GM19397 (cell line): Measurements from ENCODE around the gene MEIG1.
A peak's percentile ranks its signal among the peaks of the same experiment; 100 is the strongest.
"Not testable (repeated sequence)": the region's sequence is repeated elsewhere in the genome, so short reads cannot be mapped to it uniquely, and the experiment has no call there.

ENCODE experiments used
- ATAC-seq: cut with Tn5 transposase; IDR thresholded peaks from one replicate; pipeline ENCODE4 v1.9.1; 2021; ENCODE audit warnings: mild to moderate bottlenecking, moderate library complexity; ENCODE audit not compliant: unreplicated experiment

The MEIG1 gene, protein sequence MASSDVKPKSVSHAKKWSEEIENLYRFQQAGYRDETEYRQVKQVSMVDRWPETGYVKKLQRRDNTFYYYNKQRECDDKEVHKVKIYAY

DNA sequence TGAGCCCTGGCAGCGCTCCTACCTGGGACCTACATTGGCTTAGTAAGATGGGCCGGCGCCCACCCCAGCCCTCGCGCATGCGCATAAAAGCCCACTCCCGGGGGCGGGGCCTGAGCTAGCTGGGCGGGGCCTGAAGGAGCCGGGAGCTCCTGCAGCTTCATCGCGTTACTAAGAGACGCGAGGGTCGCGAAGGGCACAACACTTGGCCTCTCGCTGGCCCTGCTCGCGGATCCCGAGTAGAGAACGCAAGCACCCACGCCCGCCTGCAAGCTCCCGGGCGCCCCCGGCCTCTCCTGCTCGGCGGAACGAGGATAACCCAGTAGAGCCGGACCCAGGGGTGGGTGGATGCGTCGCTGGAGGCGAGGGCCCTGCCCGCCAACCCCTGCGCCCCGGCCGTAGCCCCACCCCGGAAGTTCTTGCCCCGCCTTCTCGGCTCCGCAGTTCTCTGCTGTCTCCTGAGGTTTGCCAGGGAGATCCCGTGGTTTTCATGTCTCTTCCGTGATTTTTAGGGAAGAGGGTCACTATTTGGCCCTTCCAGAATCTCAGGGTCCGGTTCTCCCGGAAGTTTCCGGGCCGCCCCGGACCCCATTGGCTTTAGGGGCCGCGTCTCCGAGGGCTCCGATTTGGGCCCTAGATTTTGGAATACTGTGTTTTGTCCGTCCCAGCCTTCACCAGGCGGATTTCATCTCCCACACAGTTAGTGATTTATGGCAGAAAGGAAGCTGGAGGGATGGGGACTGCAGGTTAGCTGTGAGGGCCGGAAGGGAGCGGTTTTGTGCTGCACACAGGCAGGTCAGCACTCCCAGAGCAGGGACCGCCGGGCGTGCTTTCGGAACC is at the start of gene MEIG1:
TSS of gene MEIG1 (plus strand) at position 168 of the 837 bp plus-strand sequence. CDS start 7,081 bp downstream, outside the sequence.
- peak; percentile 81 for ATAC-seq

DNA sequence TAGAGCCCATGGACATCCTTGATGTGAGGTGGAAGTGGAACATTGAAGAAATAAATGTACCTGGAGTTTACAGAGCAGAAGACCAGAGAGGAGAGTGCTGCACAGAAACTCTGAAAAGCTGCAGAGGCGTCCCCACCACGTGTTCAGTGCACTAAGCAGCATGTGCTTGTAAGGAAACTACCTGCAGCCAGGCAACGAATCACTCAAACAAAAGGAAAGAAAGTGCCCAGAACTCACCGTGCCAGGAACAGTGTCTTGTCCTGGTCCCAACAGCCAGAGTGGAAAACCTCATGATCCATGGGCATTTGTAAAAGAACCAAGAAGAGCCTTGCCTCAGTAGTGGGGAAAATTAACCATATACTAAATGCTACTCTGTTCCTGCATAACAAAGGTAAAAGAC is 48.2 kb upstream of the MEIG1 start:
- no peak for ATAC-seq

DNA sequence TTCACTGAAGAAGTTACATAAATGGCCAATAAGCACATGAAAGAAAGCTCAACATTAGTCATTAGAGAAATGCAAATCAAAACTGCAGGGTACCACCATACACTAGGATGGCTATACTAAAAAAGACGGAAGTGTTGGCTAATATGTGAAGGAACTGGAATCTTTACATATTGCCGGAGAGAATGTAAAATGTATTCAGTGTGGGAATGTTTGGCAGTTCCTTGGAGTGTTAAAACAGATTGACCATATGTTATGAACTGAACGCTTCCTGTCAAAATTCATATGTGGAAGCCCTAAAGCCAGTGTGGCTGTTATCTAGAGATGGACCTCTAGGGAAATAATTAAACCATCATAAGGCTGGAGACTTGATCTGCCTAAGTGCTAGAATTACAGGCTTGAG is 47.4 kb upstream of the MEIG1 start:
- ATAC-seq: no peak

DNA sequence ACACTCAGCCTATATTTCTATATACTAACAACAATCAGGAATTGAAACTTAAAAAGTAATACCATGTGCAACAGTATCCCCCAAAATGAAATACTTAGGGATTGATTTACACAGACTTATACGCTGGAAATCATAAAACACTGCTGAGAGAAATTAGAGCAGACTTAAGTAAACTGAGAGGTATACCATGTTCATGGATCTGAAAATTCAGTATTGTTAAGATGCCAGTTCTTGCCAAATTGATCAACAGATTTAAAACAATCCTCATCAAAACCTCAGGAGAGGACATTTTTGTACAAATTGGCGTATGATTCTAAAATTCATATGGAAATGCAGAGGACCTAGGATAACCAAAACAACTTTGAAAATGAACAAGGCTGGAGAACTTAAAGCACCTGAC is 42.6 kb upstream of the MEIG1 start:
- ATAC-seq: no peak

DNA sequence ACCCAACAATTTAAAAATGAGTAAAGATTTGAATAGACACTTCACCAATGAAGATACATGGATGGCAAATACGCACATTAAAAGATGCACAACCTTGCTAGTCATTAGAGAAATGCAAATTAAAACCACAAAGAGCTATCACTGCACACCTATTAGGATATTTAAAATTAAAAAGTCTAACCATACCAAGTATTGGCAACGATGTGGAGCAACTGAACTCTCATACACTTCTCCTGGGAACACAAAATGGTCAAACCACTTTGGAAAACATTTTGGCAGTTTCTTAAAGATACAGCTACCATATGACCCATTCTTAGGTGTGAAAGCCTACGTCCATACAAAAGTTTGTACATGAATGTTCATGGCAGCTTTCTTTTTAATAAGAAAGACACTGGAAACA is 41.4 kb upstream of the MEIG1 start:
- no peak for ATAC-seq

DNA sequence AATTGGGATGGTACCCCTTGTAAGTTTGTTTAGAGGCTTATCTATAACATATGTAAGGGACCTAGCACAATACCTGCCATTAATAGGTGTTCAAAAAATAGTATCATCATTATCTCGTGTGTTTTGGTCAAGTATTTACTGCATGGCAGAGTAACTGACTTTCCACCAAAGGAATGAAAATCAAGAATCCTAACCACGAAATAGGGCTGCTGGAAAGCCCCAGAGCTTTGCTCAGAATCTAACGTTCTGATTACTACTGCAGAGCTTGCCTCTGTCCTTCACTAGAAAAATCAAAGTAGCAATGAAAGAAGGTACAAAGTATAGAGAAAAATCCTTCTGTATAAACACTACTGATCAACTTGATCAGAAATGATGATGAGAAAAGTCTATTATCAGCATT is 40.2 kb upstream of the MEIG1 start:
- ATAC-seq: no peak

DNA sequence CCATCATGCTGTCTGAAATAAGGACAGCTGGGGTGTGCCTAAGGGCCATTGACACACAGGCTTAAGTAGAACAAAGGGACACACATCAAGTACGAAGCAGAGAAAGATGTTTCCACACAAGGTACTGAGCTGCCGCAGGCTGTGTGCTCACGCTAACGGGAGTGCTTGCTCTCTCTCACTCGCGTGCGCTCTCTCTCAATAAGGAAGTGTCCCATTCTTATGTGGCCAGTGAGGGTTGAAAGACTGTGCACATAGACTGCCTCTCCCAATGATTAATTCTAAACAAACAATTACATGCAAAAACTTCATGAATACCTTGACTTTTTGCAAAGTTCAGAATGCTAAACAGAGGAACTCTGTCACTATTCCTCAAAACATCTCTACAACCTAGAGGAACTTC is 35.2 kb upstream of the MEIG1 start:
- no peak for ATAC-seq

DNA sequence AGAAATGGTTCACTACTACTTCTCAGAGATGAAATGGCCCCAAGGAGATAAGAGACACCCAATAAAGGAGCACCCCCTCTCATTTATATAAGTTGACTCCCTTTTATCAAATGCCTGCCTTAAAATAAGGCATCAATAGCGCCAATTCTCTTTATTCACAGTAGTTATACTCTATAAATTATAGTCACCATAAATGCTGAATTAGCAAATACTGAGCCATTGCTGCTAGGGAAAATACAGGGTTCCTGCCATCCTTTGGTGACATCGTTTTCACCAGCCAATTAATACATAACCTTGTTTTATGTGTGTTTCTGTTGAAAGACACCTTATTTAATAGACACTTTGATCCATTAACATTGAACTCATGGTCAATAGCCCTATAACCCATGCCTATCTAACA is 33.9 kb upstream of the MEIG1 start:
- no peak for ATAC-seq

DNA sequence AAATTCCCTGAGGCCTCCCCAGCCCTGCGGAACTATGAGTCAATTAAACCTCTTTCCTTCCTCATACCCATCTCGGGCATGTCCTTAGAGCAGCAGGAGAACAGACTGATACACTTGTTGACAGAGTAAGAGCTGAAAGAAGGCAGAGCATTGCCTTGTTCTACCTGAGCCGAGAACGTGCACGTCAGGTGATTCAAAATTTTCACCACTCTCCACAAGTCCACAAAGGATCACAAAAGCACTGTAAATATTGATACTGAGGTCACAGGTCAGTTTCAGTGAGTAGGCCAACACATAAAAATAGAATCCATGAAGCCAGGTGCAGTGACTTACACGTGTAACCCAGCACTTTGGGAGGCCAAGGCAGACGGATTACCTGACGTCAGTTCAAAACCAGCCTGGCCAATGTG is 33.1 kb upstream of the MEIG1 start:
- no peak for ATAC-seq

DNA sequence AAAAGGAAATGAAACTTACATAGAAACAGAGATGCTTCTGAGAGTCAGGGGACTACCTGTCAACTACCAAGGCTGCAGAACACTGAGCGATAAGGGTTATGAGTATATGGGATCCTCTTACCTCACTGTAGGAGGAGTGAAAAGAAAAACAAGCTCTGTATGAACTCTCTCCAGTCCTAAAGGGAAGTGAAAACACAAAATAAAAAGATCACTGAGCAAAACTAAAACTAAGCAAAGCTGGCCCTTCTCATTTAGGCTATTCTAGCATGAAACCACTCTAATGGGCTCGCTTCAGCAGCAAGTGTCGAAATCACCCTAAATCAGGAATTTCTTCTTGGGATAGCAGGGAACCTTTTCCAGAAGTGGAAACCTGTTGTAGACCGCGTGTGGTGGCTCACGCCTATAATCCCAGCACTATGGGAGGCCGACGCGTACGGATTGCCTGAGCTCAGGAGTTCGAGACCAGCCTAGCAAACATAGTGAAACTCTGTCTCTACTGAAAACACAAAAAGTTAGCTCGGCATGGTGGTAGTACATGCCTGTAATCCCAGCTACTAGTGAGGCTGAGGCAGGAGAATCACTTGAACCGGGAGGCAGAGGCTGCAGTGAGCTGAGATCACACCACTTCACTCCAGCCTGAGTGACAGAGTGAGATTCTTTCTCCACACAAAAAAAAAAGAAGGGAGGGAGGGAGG is 32.3 kb upstream of the MEIG1 start:
- ATAC-seq: peak; percentile 94

DNA sequence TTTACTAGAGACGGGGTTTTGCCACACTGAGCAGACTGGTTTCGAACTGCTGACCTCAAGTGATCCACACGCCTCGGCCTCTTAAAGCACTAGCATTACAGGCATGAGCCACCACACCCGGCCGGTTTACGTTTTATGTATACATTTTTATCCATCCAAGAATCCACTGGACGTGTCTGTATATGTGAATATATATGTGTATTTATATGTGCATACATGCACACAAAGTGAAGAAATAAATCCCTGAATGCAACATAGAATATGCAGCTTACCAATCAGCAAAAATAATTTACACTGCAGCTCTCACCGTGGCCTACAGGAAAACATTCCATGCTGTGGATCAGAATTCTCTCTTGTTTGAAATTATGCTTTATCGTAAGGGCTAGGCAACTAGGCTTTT is 28.6 kb upstream of the MEIG1 start:
- ATAC-seq: no peak

DNA sequence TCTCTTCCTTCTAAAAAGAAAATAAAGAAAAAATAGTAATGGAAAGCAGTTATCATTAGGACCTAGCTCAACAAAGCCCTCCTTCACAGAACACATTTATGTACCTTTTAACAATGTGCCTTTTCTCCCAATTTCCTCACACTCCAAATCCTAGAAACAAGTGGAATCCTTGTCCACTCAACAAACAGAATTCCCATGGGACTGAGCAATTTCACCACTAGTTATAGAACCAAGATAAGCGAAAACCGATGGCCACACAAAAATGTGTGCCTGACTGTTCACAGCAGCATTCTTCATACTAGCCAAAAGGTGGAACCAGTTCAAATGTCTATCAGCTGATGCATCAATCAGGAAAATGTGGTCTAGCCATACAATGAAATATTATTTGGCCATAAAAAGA is 22.6 kb upstream of the MEIG1 start:
- ATAC-seq: no peak

DNA sequence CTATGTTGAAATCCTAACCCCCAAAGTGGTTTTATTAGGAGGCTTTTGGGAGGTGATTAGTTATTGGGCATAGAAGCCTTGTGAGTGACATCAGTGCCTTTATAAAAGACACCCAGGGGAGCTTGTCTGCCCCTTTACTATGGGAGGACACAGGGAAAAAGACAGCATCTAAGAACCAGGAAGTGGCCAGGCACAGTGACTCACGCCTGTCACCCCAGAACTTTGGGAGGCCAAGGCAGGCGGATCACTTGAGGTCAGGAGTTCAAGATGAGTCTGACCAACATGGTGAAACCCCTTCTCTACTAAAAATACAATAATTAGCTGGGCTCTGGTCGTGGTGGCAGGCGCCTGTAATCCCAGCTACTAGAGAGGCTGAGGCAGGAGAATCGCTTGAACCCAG is 20.2 kb upstream of the MEIG1 start:
- ATAC-seq: not testable (repeated sequence)

DNA sequence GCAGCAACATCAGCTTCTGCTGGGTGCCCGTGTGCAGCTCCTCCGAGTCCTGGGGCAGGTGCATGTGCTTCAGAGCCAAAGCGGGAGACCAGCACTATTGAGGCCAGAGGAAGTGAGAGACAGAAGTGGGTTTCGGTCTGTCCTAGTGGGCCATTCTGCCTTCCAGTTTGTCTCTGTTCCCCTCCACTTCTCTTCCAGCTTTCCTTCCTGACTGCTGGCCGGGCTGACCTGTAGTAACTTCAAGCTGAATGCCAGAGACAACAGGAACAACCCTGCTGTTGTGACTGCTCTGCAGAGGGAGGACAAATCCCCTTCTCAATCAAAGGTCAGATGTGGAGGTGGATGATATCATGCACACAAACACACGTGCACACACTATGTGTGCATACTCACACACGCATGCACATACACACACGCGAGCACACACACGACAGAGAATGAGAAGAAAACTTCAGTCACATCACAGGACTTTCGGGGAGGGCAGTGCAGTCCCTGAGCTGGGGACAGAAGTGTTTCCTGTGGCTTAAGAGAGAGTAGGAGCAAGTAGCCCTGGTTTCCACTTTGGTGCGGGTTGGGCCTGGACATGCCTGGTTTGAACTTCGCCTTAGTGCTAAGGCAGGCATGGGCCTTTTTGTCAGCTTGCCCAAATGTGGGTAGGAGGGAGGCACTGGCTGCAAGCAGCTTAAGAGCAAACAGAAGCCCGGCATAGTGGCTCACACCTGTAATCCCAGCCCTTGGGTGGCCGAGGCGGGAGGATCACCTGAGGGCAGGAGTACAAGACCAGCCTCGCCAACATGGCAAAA is 16.8 kb upstream of the MEIG1 start:
- peak; percentile 91 for ATAC-seq

DNA sequence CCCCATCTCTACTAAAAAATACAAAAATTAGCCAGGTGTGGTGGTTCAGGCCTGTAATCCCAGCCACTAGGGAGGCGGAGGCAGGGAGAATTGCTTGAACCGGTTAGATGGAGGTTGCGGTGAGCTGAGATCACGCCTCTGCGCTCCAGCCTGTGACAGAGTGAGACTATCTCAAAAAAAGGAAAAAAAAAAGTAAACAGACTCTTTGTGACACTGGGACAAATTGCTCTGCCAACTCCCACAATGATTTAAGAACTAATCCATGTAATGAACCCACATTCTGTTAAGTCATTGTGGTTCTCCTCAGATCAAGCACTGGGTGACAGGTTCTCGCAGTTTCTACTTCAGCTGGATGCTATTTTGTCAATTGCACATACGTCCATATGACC is 16.2 kb upstream of the MEIG1 start:
- not testable (repeated sequence) for ATAC-seq

DNA sequence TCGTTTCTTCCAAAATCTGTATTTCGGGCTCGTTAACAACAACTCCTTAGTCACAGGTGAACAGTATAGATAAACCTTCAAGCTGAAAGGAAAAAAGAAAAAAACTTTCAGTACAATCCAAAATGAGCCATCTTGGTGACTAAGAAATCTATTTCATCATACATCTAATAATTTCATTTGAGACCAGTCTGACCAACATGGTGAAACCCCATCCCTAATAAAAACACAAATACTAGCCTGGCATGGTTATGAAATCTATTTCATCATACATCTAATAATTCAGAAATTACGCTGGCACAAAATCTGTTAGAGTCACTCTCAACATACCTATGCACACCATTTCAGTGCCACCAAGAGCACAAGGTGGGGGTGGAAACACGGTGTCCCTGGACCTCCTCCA is 14.1 kb upstream of the MEIG1 start:
- no peak for ATAC-seq

DNA sequence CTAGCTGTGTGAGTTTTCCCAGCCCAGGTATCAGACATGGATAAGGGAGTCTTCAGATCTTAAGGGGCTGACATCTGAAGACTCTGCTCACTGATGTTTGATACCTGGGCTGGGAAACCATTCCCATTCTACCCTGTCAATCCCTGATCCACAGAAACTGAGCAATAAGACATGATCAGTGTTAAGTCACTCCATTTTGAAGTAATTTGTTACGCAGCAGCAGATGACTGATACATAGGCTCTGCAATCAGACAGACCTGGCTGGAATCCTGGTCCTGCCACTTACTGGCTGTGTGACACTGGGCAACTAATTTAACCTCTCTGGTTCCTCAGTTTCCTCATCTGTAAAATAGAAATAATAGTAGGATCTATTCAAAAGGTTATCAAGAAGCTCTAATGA is 11.9 kb upstream of the MEIG1 start:
- ATAC-seq: no peak

DNA sequence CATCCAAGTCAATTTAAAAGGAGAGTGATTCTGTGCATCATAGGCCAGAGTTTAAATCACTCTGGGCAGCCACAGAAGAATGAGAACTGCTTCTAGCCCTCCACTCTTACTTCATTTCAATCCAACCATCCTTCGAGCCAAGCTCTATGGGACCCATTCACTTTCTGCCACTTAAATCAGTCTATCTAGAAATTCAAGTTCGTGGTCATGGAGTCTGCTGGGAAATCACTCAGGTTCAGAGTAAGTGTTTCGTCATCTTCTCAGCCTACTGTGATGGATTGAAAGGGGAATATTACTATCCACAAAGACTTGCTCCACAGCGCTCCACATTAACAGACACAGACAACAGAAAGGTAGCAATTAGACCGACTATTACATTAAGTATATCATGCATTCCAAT is 9.9 kb upstream of the MEIG1 start:
- no peak for ATAC-seq

DNA sequence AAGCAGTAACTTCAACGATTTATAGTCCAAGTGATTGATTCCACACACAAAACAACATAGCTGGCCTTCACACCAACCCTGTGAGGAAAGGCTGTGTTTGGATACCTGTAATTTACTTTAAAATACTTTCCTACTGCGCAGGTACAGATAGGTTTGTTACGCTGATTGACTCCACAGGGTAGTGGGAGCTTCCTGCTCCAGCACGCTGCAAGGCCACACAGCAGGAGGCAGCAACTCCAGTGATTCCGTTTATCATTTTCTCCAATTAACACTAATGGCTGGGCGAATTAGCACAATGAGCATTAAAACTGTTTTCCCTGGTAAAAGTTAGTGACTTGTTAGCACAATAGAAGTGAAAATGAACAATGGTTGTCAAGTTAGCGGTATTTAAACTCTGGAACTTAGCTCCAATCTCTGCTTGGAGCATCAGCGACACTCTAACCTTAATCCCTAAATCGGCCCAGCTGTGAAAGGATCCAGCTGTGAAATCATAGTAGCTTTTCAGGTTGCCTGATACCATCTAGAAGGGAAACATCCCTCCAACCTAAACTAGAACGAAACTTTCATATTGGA is 6.3 kb upstream of the MEIG1 start:
- ATAC-seq: no peak

DNA sequence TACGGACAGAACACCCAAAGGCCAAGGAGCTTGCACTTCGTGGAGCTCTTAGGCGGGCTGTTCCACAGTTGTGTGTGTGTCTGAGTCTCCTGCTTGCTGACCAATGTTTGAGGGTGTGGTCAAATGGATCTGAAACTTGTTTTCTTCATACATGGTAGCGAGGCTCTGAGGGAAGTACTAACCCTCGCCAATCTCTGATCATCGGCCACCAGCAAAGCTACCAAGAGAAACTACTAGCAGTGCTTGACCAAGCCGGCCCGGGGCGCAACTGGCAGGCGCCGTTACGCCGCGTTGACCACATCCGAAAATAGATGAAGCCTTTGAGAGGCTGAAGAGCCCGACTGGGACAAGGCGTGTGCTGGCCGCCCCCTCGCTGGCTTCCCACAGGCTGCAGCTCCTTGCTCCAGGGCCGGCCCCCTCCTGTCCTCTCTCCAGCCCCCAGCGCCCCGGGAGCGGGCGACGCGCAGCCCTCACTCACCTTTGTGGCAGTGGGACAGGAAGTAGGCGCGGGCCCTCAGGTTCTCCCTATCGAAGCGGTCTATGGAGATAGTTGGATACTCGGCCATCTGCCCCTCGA is 5.7 kb upstream of the MEIG1 start:
- ATAC-seq: peak; percentile 43
